22Rv1 (cell line): ENCODE measurements around the gene DIPK2A.

Experiments used
- H3K27ac ChIP-seq: fragments of 450-650 bp; 2 replicates; pipeline ENCODE4 v1.5.1; 2017
- CTCF ChIP-seq: fragments of 450-650 bp; IDR thresholded peaks from 2 replicates; pipeline ENCODE4 v1.5.1; 2017; ENCODE audit warnings: mild to moderate bottlenecking
- ZFX ChIP-seq: fragments of 450-650 bp; IDR thresholded peaks from 2 replicates; pipeline ENCODE4 v1.6.1; 2017; ENCODE audit warnings: antibody characterized with exemption, borderline replicate concordance

Gene DIPK2A

DNA sequence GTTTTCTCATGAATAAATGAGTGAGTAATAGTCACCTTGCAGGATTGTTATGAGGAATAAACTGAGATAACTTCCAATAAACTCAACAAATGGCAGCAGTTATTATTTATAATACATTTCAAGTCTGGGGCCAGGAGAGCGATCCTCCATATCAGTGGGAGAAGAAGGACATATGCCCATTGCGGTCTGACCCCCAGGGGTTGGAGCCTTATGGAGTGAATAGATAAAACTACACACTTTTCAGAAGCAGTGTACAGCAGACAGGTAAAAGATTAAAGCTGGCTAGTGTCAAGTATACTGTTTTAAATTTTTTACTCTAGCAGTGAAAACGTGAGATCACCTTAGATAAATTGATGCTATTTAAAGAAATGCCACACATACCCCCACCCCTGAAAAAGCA is 43.5 kb downstream of the DIPK2A start:
- H3K27ac ChIP-seq, result no peak overlapping the region
- TF ChIP-seq CTCF, result no peak

- no peak overlapping the region for H3K27ac ChIP-seq
- TF ChIP-seq CTCF (no peak), ZFX (no peak)
Measured at GRCh38 chr3:144018776-144019175, 47.2 kb downstream of the DIPK2A start.
